Keratinocyte (primary cell): ENCODE measurements around the gene GRIA1.

Experiments used
- CTCF ChIP-seq, 3 experiments: IDR thresholded peaks in 1 of 3; conservative IDR thresholded peaks in 1 of 3; optimal IDR thresholded peaks in 1 of 3; 2 replicates in 2 of 3; 3 replicates in 1 of 3; pipeline versions ENCODE3 to v1.5.1; 2011; ENCODE audit warnings: low read length in 3 of 3, mild to moderate bottlenecking in 3 of 3, moderate library complexity in 2 of 3, control low read depth in 1 of 3, inconsistent platforms in 1 of 3; ENCODE audit not compliant: insufficient read depth in 2 of 3; ENCODE audit errors: extremely low read depth in 1 of 3
- EZH2 ChIP-seq: IDR thresholded peaks from one replicate; pipeline ENCODE4 v1.6.1; 2012; ENCODE audit warnings: inconsistent platforms, mild to moderate bottlenecking, low read length, moderate library complexity

GRCh38 chr5:153831973-153832372, 341.5 kb downstream of the GRIA1 start:
- TF ChIP-seq EZH2: no peak
- TF ChIP-seq CTCF (optimal IDR thresholded peaks at IDR 0.05 in 1 of 3, IDR thresholded peaks at IDR 0.05 in 1 of 3, conservative IDR thresholded peaks at IDR 0.05 in 1 of 3; ENCODE audit: extremely low read depth in 1 of 3, insufficient read depth in 2 of 3, low read length in 3 of 3): no peak
